Upper lobe of right lung (tissue), 1 donor: ENCODE measurements around the gene NDUFA7. TPM values are rescaled to one million over a fixed set of nuclear protein-coding genes. Genes with fewer than 3 reads are reported as not detected.
"Not testable (repeated sequence)": the region's sequence is repeated elsewhere in the genome, so short reads cannot be mapped to it uniquely, and the experiment has no call there.

Source experiments
- ATAC-seq: fragments of 200-7000 bp; cut with Tn5 transposase; one replicate; pipeline ENCODE4 v1.9.1; 2020; ENCODE audit warnings: mild to moderate bottlenecking, moderate library complexity
- DNase-seq: peaks from one replicate; pipeline ENCODE4 v3.0.0-alpha.2; 2020
- H3K27ac ChIP-seq: fragments of 200-600 bp; one replicate; pipeline ENCODE4 v1.8.0; 2022
- H3K27me3 ChIP-seq: fragments of 200-600 bp; one replicate; pipeline ENCODE4 v1.8.0; 2022; ENCODE audit warnings: mild to moderate bottlenecking
- H3K36me3 ChIP-seq: fragments of 200-600 bp; one replicate; pipeline ENCODE4 v1.8.0; 2022
- H3K4me1 ChIP-seq: fragments of 200-600 bp; one replicate; pipeline ENCODE4 v1.8.0; 2022
- H3K4me3 ChIP-seq: fragments of 200-600 bp; one replicate; pipeline ENCODE4 v1.8.0; 2022; ENCODE audit warnings: mild to moderate bottlenecking
- H3K9me3 ChIP-seq: fragments of 200-600 bp; one replicate; pipeline ENCODE4 v1.8.0; 2022
- CTCF ChIP-seq: fragments of 200-600 bp; IDR thresholded peaks from one replicate; pipeline ENCODE4 v1.8.0; 2022; ENCODE audit warnings: antibody characterized with exemption
- intact Hi-C: fragments of 100-400 bp; cut with DNase I; formaldehyde crosslinking; loops from one replicate; pipeline ENCODE4 v1.11.0; 2022
- total RNA-seq: library from RNA; stranded (reverse); fragmentation: NEBNext Ultra II Directional; extraction: Animal tissue kit (Norgen Biotek cat#: 25700); gene quantifications from one replicate; pipeline ENCODE4 v1.2.1, GENCODE V29; 2021
- donor health status: DM: no; HTN: yes; CAD: no; lungs with severe emphysema.

The NDUFA7 gene
- total RNA-seq, 1 donor from 2014 or later = 35.7 TPM

GRCh38 chr19:8355631-8356402, 34.6 kb upstream of the NDUFA7 start:
- no peak for TF ChIP-seq CTCF
- Histone ChIP-seq H3K36me3 (no peaks in the 10 kb centered on the region), H3K27me3 (no peaks in the 10 kb centered on the region), H3K9me3 (no peaks in the 10 kb centered on the region), H3K4me1 (peaks cover 33% of the 10 kb centered on the region), H3K27ac (no peak overlapping the region), H3K4me3 (no peak overlapping the region)
- DNase-seq = peak; percentile 72
- ATAC-seq = peak; percentile 91
- intact Hi-C loops = loop anchor here (5.0 kb wide), 1 partner anchor 41 kb away; no protein-coding TSS in a partner anchor

GRCh38 chr19:8352845-8353244, 31.7 kb upstream of the NDUFA7 start:
- H3K9me3 ChIP-seq, H3K4me3 ChIP-seq, ATAC-seq, H3K36me3 ChIP-seq, H3K27ac ChIP-seq, intact Hi-C loops, H3K27me3 ChIP-seq, DNase-seq: not testable (repeated sequence)
- H3K4me1 ChIP-seq = peaks cover 33% of the 10 kb centered on the region

DNA sequence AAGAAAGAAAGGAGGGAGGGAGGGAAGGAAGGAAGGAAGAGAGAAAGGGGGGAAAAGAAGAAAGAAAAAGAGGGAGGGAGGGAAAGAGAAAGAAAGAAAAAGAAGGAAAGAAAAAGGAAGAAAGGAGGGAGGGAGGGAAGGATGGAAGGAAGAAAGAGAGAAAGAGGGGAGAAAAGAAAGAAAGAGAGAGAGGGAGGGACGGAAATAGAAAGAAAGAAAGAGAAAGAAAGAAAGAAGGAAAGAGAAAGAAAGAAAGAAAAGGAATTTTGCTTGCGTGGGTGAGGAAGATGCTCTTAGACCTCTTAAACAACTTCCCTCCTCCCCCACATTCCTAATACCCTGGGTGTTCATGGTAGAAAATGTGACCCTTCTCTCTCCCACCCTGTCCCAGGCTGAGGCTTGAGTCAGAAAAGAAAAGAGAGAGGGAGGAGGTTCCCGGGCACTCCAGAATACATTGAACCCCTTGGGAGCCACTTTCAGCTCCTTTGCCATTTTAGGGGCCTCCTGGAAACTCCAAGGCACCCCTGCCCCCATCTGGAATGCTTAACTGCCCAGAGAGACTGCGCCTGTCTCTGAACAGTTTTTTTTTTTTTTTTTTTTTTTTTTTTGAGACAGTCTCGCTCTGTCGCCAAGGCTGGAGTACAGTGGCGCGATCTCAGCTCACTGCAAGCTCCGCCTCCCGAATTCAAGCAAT, 31.1 kb upstream of the NDUFA7 start:
- no peaks in the 10 kb centered on the region for H3K36me3 ChIP-seq
- H3K9me3 ChIP-seq = no peaks in the 10 kb centered on the region
- ATAC-seq (peak; percentile 6), DNase-seq (no peak)
- no peak overlapping the region for H3K27ac ChIP-seq
- intact Hi-C loops = no loop called here
- no peak for TF ChIP-seq CTCF
- H3K4me3 ChIP-seq = peak overlapping the region; percentile 9
- no peaks in the 10 kb centered on the region for H3K27me3 ChIP-seq
- peaks cover 33% of the 10 kb centered on the region for H3K4me1 ChIP-seq

DNA sequence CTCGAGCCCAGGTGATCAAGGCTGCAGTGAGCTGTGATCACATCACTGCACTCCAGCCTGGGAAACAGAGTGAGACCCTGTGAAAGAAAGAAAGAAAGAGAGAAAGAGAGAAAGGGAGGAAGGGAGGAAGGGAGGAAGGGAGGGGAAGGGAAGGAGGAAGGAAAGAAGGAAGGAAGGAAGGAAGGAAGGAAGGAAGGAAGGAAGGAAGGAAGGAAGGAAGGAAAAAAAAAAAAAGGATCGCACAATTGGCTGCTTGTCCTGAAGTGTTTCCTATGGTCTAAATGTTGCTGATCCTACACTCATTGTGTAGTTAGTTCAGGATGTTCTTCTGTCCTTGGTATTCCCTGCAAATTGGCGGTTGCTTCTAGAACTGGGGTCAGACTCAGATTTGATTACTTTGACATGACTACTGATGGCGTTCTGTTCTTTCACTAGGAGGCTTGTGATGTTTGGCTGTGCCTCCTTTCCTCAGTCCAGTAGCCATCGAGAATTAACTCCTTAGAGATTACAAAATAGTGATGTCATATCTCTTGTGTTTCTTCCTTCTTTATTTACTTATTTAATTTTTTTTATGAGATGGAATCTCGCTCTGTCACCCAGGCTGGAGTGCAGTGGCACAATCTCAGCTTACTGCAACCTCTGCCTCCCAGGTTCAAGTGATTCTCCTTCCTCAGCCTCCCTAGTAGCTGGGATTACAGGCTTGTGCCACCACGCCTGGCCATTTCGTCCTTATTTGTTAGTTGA, 28.6 kb upstream of the NDUFA7 start:
- H3K36me3 ChIP-seq, H3K27ac ChIP-seq, H3K4me3 ChIP-seq, intact Hi-C loops, H3K27me3 ChIP-seq, ATAC-seq, DNase-seq, H3K9me3 ChIP-seq: not testable (repeated sequence)
- peaks cover 19% of the 10 kb centered on the region for H3K4me1 ChIP-seq

DNA sequence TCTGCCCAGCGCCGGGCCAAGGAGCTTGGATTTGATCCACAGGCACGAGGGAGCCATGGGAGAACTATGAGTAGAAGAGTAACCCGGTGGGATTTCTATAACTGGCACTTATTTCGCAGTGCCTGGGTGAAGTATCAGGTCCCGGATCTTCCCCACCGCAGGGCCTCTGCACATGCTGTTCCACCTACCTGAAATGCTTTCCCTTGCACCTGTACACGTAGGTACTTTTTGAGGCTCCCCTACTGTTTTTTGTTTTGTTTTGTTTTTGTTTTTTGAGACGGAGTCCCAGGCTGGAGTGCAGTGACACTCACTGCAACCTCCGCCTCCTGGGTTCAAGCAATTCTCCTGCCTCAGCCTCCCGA, 22.3 kb upstream of the NDUFA7 start:
- intact Hi-C loops = no loop called here
- no peaks in the 10 kb centered on the region for H3K27me3 ChIP-seq
- H3K4me1 ChIP-seq = peaks cover 13% of the 10 kb centered on the region
- DNase-seq (no peak), ATAC-seq (no peak)
- H3K36me3 ChIP-seq = no peaks in the 10 kb centered on the region
- TF ChIP-seq CTCF = peak; percentile 2
- no peaks in the 10 kb centered on the region for H3K9me3 ChIP-seq
- H3K4me3 ChIP-seq = peak overlapping the region; percentile 80
- H3K27ac ChIP-seq = peak overlapping the region; percentile 97

GRCh38 chr19:8342684-8343482, 21.7 kb upstream of the NDUFA7 start, which contains the start of gene KANK3:
KANK3 (minus strand) TSS chr19:8343262; CDS start chr19:8337828, 5,434 bp downstream.
- Histone ChIP-seq H3K36me3 (no peaks in the 10 kb centered on the region), H3K27ac (peak within 1 kb of the TSS; percentile 97), H3K9me3 (no peaks in the 10 kb centered on the region), H3K27me3 (no peaks in the 10 kb centered on the region), H3K4me3 (peak within 1 kb of the TSS; percentile 80), H3K4me1 (peaks cover 18% of the 10 kb centered on the region)
- peak; percentile 8 for TF ChIP-seq CTCF
- ATAC-seq = peak; percentile 99
- intact Hi-C loops = no loop called here
- peak; percentile 99 for DNase-seq
